ENCODE results near the gene NFAT5.

GRCh38 chr16:69647020-69647419 is 81.3 kb downstream of the NFAT5 start:
- no peak for TF ChIP-seq CTCF (IDR thresholded peaks at IDR 0.05 in 2 of 3, conservative IDR thresholded peaks at IDR 0.05 in 1 of 3; ENCODE audit: insufficient read depth in 2 of 3, low read depth in 1 of 3, low read length in 3 of 3)
- TF ChIP-seq EGR1 (conservative IDR thresholded peaks at IDR 0.05): no peak
- no peak for TF ChIP-seq PREB (CRISPR knock-in tag; IDR thresholded peaks at IDR 0.05)
- TF ChIP-seq ARHGAP35 (IDR thresholded peaks at IDR 0.05; ENCODE audit: partially characterized antibody): no peak
- TF ChIP-seq POLR2A (conservative IDR thresholded peaks at IDR 0.05): no peak
- TF ChIP-seq ZC3H11A (IDR thresholded peaks at IDR 0.05; ENCODE audit: low read depth, low read length): no peak
- TF ChIP-seq FOXP1 (CRISPR knock-in tag; IDR thresholded peaks at IDR 0.05): no peak
- TF ChIP-seq GTF2F1 (IDR thresholded peaks at IDR 0.05; ENCODE audit: low read depth, low read length): no peak
- TF ChIP-seq RAD51 (IDR thresholded peaks at IDR 0.05; ENCODE audit: borderline replicate concordance, low read depth): no peak
- TF ChIP-seq PCBP2 (IDR thresholded peaks at IDR 0.05; ENCODE audit: low read depth, low read length, poor library complexity, severe bottlenecking): no peak
- no peak for TF ChIP-seq EZH2 (IDR thresholded peaks at IDR 0.05; ENCODE audit: borderline replicate concordance, low read depth, low read length)
- TF ChIP-seq KAT8 (IDR thresholded peaks at IDR 0.05; ENCODE audit: low read depth): no peak

All from K562 (cell line).